ENCODE data around the gene MBP. TPM values are rescaled to one million over a fixed set of nuclear protein-coding genes. Genes with fewer than 3 reads are reported as not detected.

Gene MBP
- total RNA-seq, 1 experiment from 2014 or later = 47.4 TPM

GRCh38 chr18:77148289-77148688, 15.7 kb upstream of the MBP start:
- DNase-seq (no peak), ATAC-seq (no peak)
- Histone ChIP-seq H3K4me3 (ENCODE audit: low read length) (no peak overlapping the region), H2AFZ (ENCODE audit: low read length) (no peak overlapping the region), H4K20me1 (ENCODE audit: low read length) (no peaks in the 10 kb centered on the region), H3K9me3 (ENCODE audit: low read length) (no peaks in the 10 kb centered on the region), H3K9me2 (replicated peaks; ENCODE audit: low read length) (no peaks in the 10 kb centered on the region), H3K27ac (ENCODE audit: low read length) (no peak overlapping the region), H3F3A (ENCODE audit: low read length, unreplicated experiment) (no peaks in the 10 kb centered on the region), H3K9ac (ENCODE audit: low read length) (no peak overlapping the region), H3K36me3 (ENCODE audit: low read depth, low read length) (no peaks in the 10 kb centered on the region), H3K79me2 (ENCODE audit: low read length) (no peaks in the 10 kb centered on the region), H3K4me2 (ENCODE audit: low read length) (no peak overlapping the region), H3K4me1 (ENCODE audit: insufficient read depth, low read length) (peaks cover 9% of the 10 kb centered on the region), H3K27me3 (ENCODE audit: low read length) (no peaks in the 10 kb centered on the region)
- POLR2A ChIA-PET (ENCODE audit: unreplicated experiment) = no interaction called here
- TF ChIP-seq EZH2 (IDR thresholded peaks at IDR 0.05; ENCODE audit: low read length, unreplicated experiment) (no peak), CTCF (conservative IDR thresholded peaks at IDR 0.05; ENCODE audit: low read depth, low read length) (no peak), EZH2phosphoT487 (IDR thresholded peaks at IDR 0.05; ENCODE audit: borderline replicate concordance, low read length) (no peak)
- CTCF ChIA-PET = no interaction called here
- BruUV-seq (replicated peaks) = no TSS peak
- intact Hi-C loops (cut with micrococcal nuclease) = no loop called here

GRCh38 chr18:77147418-77147852, 14.9 kb upstream of the MBP start:
- Histone ChIP-seq H3K9me2 (replicated peaks; ENCODE audit: low read length) (no peaks in the 10 kb centered on the region), H3K4me2 (ENCODE audit: low read length) (no peak overlapping the region), H3K9me3 (ENCODE audit: low read length) (no peaks in the 10 kb centered on the region), H3K36me3 (ENCODE audit: low read depth, low read length) (no peaks in the 10 kb centered on the region), H3F3A (ENCODE audit: low read length, unreplicated experiment) (no peaks in the 10 kb centered on the region), H3K4me1 (ENCODE audit: insufficient read depth, low read length) (peaks cover 9% of the 10 kb centered on the region), H3K27ac (ENCODE audit: low read length) (no peak overlapping the region), H3K9ac (ENCODE audit: low read length) (no peak overlapping the region), H4K20me1 (ENCODE audit: low read length) (no peaks in the 10 kb centered on the region), H3K79me2 (ENCODE audit: low read length) (no peaks in the 10 kb centered on the region), H2AFZ (ENCODE audit: low read length) (no peak overlapping the region), H3K27me3 (ENCODE audit: low read length) (no peaks in the 10 kb centered on the region), H3K4me3 (ENCODE audit: low read length) (no peak overlapping the region)
- intact Hi-C loops (cut with micrococcal nuclease) = no loop called here
- ChIA-PET POLR2A (ENCODE audit: unreplicated experiment) (no interaction called here), CTCF (no interaction called here)
- peak; percentile 35 for DNase-seq
- BruUV-seq (replicated peaks) = no TSS peak
- TF ChIP-seq EZH2phosphoT487 (IDR thresholded peaks at IDR 0.05; ENCODE audit: borderline replicate concordance, low read length) (no peak), EZH2 (IDR thresholded peaks at IDR 0.05; ENCODE audit: low read length, unreplicated experiment) (no peak), CTCF (conservative IDR thresholded peaks at IDR 0.05; ENCODE audit: low read depth, low read length) (no peak)
- peak; percentile 51; the same call in 1 of the 2 replicates for ATAC-seq

- H2AFZ ChIP-seq (ENCODE audit: low read length) = no peak overlapping the region
- no peaks in the 10 kb centered on the region for H3K79me2 ChIP-seq (ENCODE audit: low read length)
- POLR2A ChIA-PET (ENCODE audit: unreplicated experiment) = no interaction called here
- H3K9ac ChIP-seq (ENCODE audit: low read length) = no peak overlapping the region
- CTCF ChIA-PET = no interaction called here
- intact Hi-C loops (cut with micrococcal nuclease) = no loop called here
- H3K36me3 ChIP-seq (ENCODE audit: low read depth, low read length) = no peaks in the 10 kb centered on the region
- H3K4me3 ChIP-seq (ENCODE audit: low read length) = no peak overlapping the region
- no peaks in the 10 kb centered on the region for H3K9me2 ChIP-seq (replicated peaks; ENCODE audit: low read length)
- TF ChIP-seq EZH2phosphoT487 (IDR thresholded peaks at IDR 0.05; ENCODE audit: borderline replicate concordance, low read length) (no peak), EZH2 (IDR thresholded peaks at IDR 0.05; ENCODE audit: low read length, unreplicated experiment) (no peak), CTCF (conservative IDR thresholded peaks at IDR 0.05; ENCODE audit: low read depth, low read length) (no peak)
- H3F3A ChIP-seq (ENCODE audit: low read length, unreplicated experiment) = no peaks in the 10 kb centered on the region
- no peaks in the 10 kb centered on the region for H3K27me3 ChIP-seq (ENCODE audit: low read length)
- no peaks in the 10 kb centered on the region for H3K9me3 ChIP-seq (ENCODE audit: low read length)
- no peak overlapping the region for H3K4me2 ChIP-seq (ENCODE audit: low read length)
- DNase-seq (no peak), ATAC-seq (no peak)
- H3K27ac ChIP-seq (ENCODE audit: low read length) = no peak overlapping the region
- H3K4me1 ChIP-seq (ENCODE audit: insufficient read depth, low read length) = peaks cover 9% of the 10 kb centered on the region
- no peaks in the 10 kb centered on the region for H4K20me1 ChIP-seq (ENCODE audit: low read length)
- no TSS peak for BruUV-seq (replicated peaks)
Observed at GRCh38 chr18:77146249-77147080, 13.9 kb upstream of the MBP start.

All from PC-3 (cell line).